Lung (tissue), 12 donors: ENCODE results near the gene HSF5. TPM values are rescaled to one million over a fixed set of nuclear protein-coding genes. Genes with fewer than 3 reads are reported as not detected.
"Not testable (repeated sequence)": the region's sequence is repeated elsewhere in the genome, so short reads cannot be mapped to it uniquely, and the experiment has no call there.

ENCODE experiments used
- ATAC-seq: fragments of 200-7000 bp; cut with Tn5 transposase; one replicate; pipeline ENCODE4 v1.9.1; 2020; ENCODE audit warnings: moderate number of reproducible peaks; ENCODE audit not compliant: insufficient read depth, low FRiP score
- DNase-seq, 3 donors: peaks; one replicate each; pipeline ENCODE4 v3.0.0-alpha.2; 2013 to 2017
- H3K27ac ChIP-seq, 2 donors: one replicate each; pipeline ENCODE4 v1.5.1; 2013; ENCODE audit warnings: mild to moderate bottlenecking in 2 of 2, moderate library complexity in 2 of 2, control low read depth in 1 of 2, inconsistent platforms in 1 of 2, low read depth in 1 of 2, low read length in 1 of 2
- H3K27me3 ChIP-seq, 3 donors: one replicate each; pipeline ENCODE4 v1.5.1; 2013; ENCODE audit warnings: low read length in 2 of 3; ENCODE audit not compliant: control insufficient read depth in 3 of 3, insufficient read depth in 3 of 3
- H3K36me3 ChIP-seq, 4 donors: one replicate each; pipeline ENCODE4 v1.5.1; 2013; ENCODE audit warnings: low read length in 4 of 4, mild to moderate bottlenecking in 1 of 4, moderate library complexity in 1 of 4; ENCODE audit not compliant: control insufficient read depth in 4 of 4, insufficient read depth in 4 of 4
- H3K4me1 ChIP-seq, 5 donors: one replicate each; pipeline ENCODE4 v1.5.1; 2013; ENCODE audit warnings: low read length in 5 of 5, mild to moderate bottlenecking in 2 of 5, moderate library complexity in 1 of 5; ENCODE audit not compliant: control insufficient read depth in 5 of 5, insufficient read depth in 5 of 5
- H3K4me3 ChIP-seq: one replicate; pipeline ENCODE4 v1.5.1; 2013; ENCODE audit warnings: mild to moderate bottlenecking, control low read depth, moderate library complexity
- H3K9ac ChIP-seq, 2 donors: one replicate each; pipeline ENCODE4 v1.5.1; 2013; ENCODE audit warnings: low read length in 2 of 2, control low read depth in 1 of 2; ENCODE audit not compliant: insufficient read depth in 1 of 2
- H3K9me3 ChIP-seq, 4 donors: one replicate each; pipeline ENCODE4 v1.5.1; 2013; ENCODE audit warnings: low read length in 3 of 4, mild to moderate bottlenecking in 1 of 4, moderate library complexity in 1 of 4; ENCODE audit not compliant: control insufficient read depth in 4 of 4, insufficient read depth in 3 of 4
- CTCF ChIP-seq: IDR thresholded peaks from 2 replicates; pipeline ENCODE4 v1.5.1; 2012; ENCODE audit warnings: mild to moderate bottlenecking; ENCODE audit errors: control extremely low read depth, extremely low read depth
- WGBS, 2 donors: extraction: QIAGEN DNeasy Blood & Tissue Kit; methylation state at CpG; one replicate each; pipeline ENCODE4 v1.1.7; 2013; 5-methylcytosine and 5-hydroxymethylcytosine counted together
- polyA plus RNA-seq, 2 donors: library from polyadenylated mRNA; stranded (reverse); fragments of 200-250 nt; gene quantifications; one replicate each; pipeline ENCODE4 v1.2.1, GENCODE V29; 2013
- total RNA-seq, 2 donors: library from RNA; depleted of rRNA in 1 of 2; stranded (reverse); fragments of >200 nt in 1 of 2; gene quantifications; one replicate each; pipeline ENCODE4 v1.2.1, GENCODE V29; 2014 to 2021
- donor health status: control.
- donor health status: control.
- donor health status: Bipolar disorder and iron deficiency.
- donor health status: healthy.
- donor health status: DM: yes; HTN: yes; CAD: no.

The HSF5 gene
- total and polyA plus RNA-seq, 4 donors = 0.02 to 0.17 (median 0.08) TPM

GRCh38 chr17:58399974-58400373 lies 88.2 kb downstream of the HSF5 start:
- peaks cover 0 to 43% (median 0%) of the 10 kb centered on the region in 5 donors for H3K4me1 ChIP-seq
- no peaks in the 10 kb centered on the region for H3K27me3 ChIP-seq
- ATAC-seq = no peak
- no peak overlapping the region for H3K27ac ChIP-seq
- DNase-seq = no peak
- 76 to 77% methylated on average over 3 of the region's 3 CpGs for WGBS, 2 donors
- H3K4me3 ChIP-seq = no peak overlapping the region
- no peaks in the 10 kb centered on the region for H3K9me3 ChIP-seq
- TF ChIP-seq CTCF = no peak
- no peaks in the 10 kb centered on the region for H3K36me3 ChIP-seq
- H3K9ac ChIP-seq = no peak overlapping the region

DNA sequence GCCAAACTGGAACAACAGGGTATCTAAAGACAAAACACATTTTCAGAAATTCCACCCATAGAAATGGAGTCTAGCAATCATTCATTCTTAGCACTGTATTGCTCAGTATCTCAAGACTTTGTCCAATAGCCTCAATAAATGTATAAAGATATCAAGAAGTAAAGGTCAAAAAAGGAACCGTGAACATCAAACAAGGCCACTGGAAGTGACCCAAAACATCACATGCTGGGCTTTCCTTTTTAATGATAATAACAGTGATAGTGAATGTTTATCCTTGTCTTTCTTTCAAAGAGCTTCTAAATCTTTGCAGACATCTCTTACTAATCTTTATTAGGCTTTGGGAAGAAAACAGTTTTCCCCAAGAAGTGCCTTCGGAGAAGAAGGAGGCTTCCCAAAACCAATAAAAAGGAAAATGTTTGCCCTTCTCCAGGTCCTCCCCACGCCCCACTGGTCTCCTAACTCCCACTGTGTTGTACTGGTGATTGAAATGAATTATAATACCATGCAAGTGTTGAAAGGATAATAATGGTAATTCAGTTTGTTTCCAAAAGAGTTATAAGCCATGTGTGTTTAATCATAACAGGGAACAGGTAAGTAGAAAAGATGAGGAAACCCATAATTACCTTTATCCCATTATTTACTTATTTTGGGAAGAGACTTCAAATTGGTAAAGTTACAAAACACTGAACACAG lies 89.5 kb downstream of the HSF5 start:
- no peak for TF ChIP-seq CTCF
- ATAC-seq = no peak

GRCh38 chr17:58397421-58397820 lies 90.8 kb downstream of the HSF5 start:
- ATAC-seq, H3K27ac ChIP-seq, H3K27me3 ChIP-seq, DNase-seq, H3K36me3 ChIP-seq, H3K9me3 ChIP-seq, H3K4me3 ChIP-seq, H3K9ac ChIP-seq: not testable (repeated sequence)
- 87 to 91% methylated on average over 5 of the region's 5 CpGs for WGBS, 2 donors
- peaks cover 0 to 38% (median 0%) of the 10 kb centered on the region in 5 donors for H3K4me1 ChIP-seq

More for the DNA sequence above, 89.5 kb downstream of the HSF5 start:
- no peaks in the 10 kb centered on the region for H3K36me3 ChIP-seq
- H3K4me1 ChIP-seq = peaks cover 0 to 35% (median 0%) of the 10 kb centered on the region in 5 donors
- H3K4me3 ChIP-seq = no peak overlapping the region
- 62 to 80% methylated on average over 3 of the region's 3 CpGs for WGBS, 2 donors
- no peak overlapping the region for H3K9ac ChIP-seq
- no peaks in the 10 kb centered on the region for H3K27me3 ChIP-seq
- no peaks in the 10 kb centered on the region for H3K9me3 ChIP-seq
- DNase-seq = no peak
- no peak overlapping the region for H3K27ac ChIP-seq

DNA sequence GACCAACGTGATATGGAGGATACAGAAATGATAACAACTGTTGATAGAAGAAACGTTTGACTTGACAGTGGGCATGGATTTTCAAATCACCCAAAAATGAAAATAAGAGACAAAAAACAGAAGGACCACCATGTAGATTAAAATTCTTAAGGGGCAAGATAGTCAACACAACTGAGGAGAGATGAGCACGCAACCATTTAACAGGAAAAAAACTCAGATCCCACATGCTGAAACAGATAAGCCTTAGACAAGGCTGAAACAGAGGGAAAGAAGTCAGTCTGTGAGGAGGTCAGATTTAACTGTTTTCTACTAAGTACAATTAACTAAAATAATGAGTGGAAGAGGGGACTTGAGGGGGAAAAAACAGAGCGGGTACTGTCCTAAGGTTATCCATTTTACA lies 92.0 kb downstream of the HSF5 start:
- no peaks in the 10 kb centered on the region for H3K9me3 ChIP-seq
- DNase-seq (no peak), ATAC-seq (no peak)
- peaks cover 0 to 31% (median 8%) of the 10 kb centered on the region in 5 donors for H3K4me1 ChIP-seq
- H3K27me3 ChIP-seq = no peaks in the 10 kb centered on the region
- H3K9ac ChIP-seq = no peak overlapping the region
- TF ChIP-seq CTCF = no peak
- H3K4me3 ChIP-seq = no peak overlapping the region
- no peak overlapping the region for H3K27ac ChIP-seq
- no peaks in the 10 kb centered on the region for H3K36me3 ChIP-seq
- WGBS, 2 donors = 78 to 89% methylated on average over 4 of the region's 4 CpGs
